NCI-H128 (cell line): ENCODE measurements around the gene FBXO40.
"Not testable (repeated sequence)": the region's sequence is repeated elsewhere in the genome, so short reads cannot be mapped to it uniquely, and the experiment has no call there.

Source experiments
- DNase-seq: peaks from one replicate; lab custom pipeline; 2025; ENCODE audit not compliant: unreplicated experiment; lab: John Stamatoyannopoulos, UW

FBXO40 gene

GRCh38 chr3:121592856-121593702, at the start of gene FBXO40:
Gene FBXO40 (plus strand): TSS chr3:121593379. CDS start chr3:121620576, 27,197 bp downstream.
- peak; percentile 79 for DNase-seq

- no peak for DNase-seq
These were observed 48.1 kb upstream of the FBXO40 start for GRCh38 chr3:121545049-121545573.

GRCh38 chr3:121545574-121546455, 47.4 kb upstream of the FBXO40 start, which contains the start of gene POLQ:
Gene POLQ (minus strand): TSS chr3:121545988. CDS start chr3:121545877, 111 bp downstream.
- peak; percentile 84 for DNase-seq

- DNase-seq: no peak
These were observed 40.8 kb upstream of the FBXO40 start for GRCh38 chr3:121552379-121552778.

GRCh38 chr3:121552797-121553196, 40.4 kb upstream of the FBXO40 start:
- DNase-seq: no peak

- no peak for DNase-seq
These were observed 35.7 kb upstream of the FBXO40 start for GRCh38 chr3:121557426-121557934.

- no peak for DNase-seq
These were observed 31.0 kb upstream of the FBXO40 start for GRCh38 chr3:121562148-121562547.

GRCh38 chr3:121566773-121567172, 26.4 kb upstream of the FBXO40 start:
- DNase-seq: no peak

- no peak for DNase-seq
These were observed 25.5 kb upstream of the FBXO40 start, which contains the start of gene ARGFX for GRCh38 chr3:121567649-121568048. Gene ARGFX (plus strand): TSS chr3:121567949. CDS start chr3:121570714, 2,765 bp downstream.

- no peak for DNase-seq
These were observed 18.7 kb upstream of the FBXO40 start for GRCh38 chr3:121574449-121574848.

- no peak for DNase-seq
These were observed 11.5 kb upstream of the FBXO40 start for GRCh38 chr3:121581691-121582090.

- DNase-seq: no peak
These were observed 8.8 kb upstream of the FBXO40 start for GRCh38 chr3:121584418-121584817.

- DNase-seq: not testable (repeated sequence)
These were observed 627 bp downstream of the FBXO40 start for GRCh38 chr3:121593806-121594205.

- DNase-seq: no peak
These were observed 1.7 kb downstream of the FBXO40 start for GRCh38 chr3:121594850-121595249.

GRCh38 chr3:121595765-121596406, 2.7 kb downstream of the FBXO40 start:
- no peak for DNase-seq

- DNase-seq: no peak
These were observed 5.4 kb downstream of the FBXO40 start for GRCh38 chr3:121598564-121598963.

GRCh38 chr3:121599900-121600299, 6.7 kb downstream of the FBXO40 start:
- DNase-seq: not testable (repeated sequence)

GRCh38 chr3:121601212-121601812, 8.1 kb downstream of the FBXO40 start:
- no peak for DNase-seq

- no peak for DNase-seq
These were observed 11.6 kb downstream of the FBXO40 start for GRCh38 chr3:121604759-121605158.

GRCh38 chr3:121606106-121606505, 12.9 kb downstream of the FBXO40 start:
- DNase-seq: no peak
